Hepatocyte (in vitro differentiated cells): ENCODE measurements around the gene AGXT. TPM values are rescaled to one million over a fixed set of nuclear protein-coding genes. Genes with fewer than 3 reads are reported as not detected.

Experiments used
- DNase-seq: peaks from one replicate; pipeline ENCODE4 v3.0.0-alpha.2; 2016; ENCODE audit warnings: low spot score
- H2AFZ ChIP-seq: fragments of 200-600 bp; sonication (generic); 2 replicates; pipeline ENCODE4 v1.6.0; 2016; ENCODE audit warnings: antibody characterized with exemption, mild to moderate bottlenecking
- H3K27ac ChIP-seq: fragments of 200-600 bp; sonication (generic); 2 replicates; pipeline ENCODE4 v1.5.1; 2016; ENCODE audit warnings: mild to moderate bottlenecking
- H3K27me3 ChIP-seq: fragments of 200-600 bp; sonication (generic); 2 replicates; pipeline ENCODE4 v1.6.1; 2016
- H3K36me3 ChIP-seq: fragments of 200-600 bp; sonication (generic); replicated peaks from 2 replicates; pipeline ENCODE4 v1.5.1; 2016; ENCODE audit warnings: low read depth; ENCODE audit not compliant: insufficient read depth
- H3K4me1 ChIP-seq: fragments of 200-600 bp; sonication (generic); 2 replicates; pipeline ENCODE4 v1.5.1; 2016; ENCODE audit warnings: mild to moderate bottlenecking, moderate library complexity; ENCODE audit not compliant: insufficient read depth
- H3K4me2 ChIP-seq: fragments of 200-600 bp; sonication (generic); 2 replicates; pipeline ENCODE4 v1.6.0; 2016
- H3K4me3 ChIP-seq: fragments of 200-600 bp; sonication (generic); 2 replicates; pipeline ENCODE4 v1.5.1; 2016; ENCODE audit warnings: mild to moderate bottlenecking
- H3K79me2 ChIP-seq: fragments of 200-600 bp; sonication (generic); 2 replicates; pipeline ENCODE4 v1.6.0; 2017; ENCODE audit warnings: mild to moderate bottlenecking
- H3K9me2 ChIP-seq: fragments of 200-600 bp; sonication (generic); replicated peaks from 2 replicates; pipeline ENCODE4 v1.6.0; 2017; ENCODE audit warnings: mild to moderate bottlenecking; ENCODE audit not compliant: insufficient read depth
- H3K9me3 ChIP-seq: fragments of 200-600 bp; sonication (generic); 2 replicates; pipeline ENCODE4 v1.5.1; 2016; ENCODE audit warnings: low read depth, mild to moderate bottlenecking
- H4K20me1 ChIP-seq: fragments of 200-600 bp; sonication (generic); 2 replicates; pipeline ENCODE4 v1.6.0; 2016; ENCODE audit warnings: mild to moderate bottlenecking; ENCODE audit not compliant: insufficient read depth, poor library complexity, severe bottlenecking
- CTCF ChIP-seq: fragments of 200-600 bp; sonication (generic); IDR thresholded peaks from 2 replicates; pipeline ENCODE4 v1.5.1; 2016; ENCODE audit warnings: antibody characterized with exemption, mild to moderate bottlenecking; ENCODE audit not compliant: poor library complexity
- EZH2 ChIP-seq: fragments of 200-600 bp; sonication (generic); IDR thresholded peaks from 2 replicates; pipeline ENCODE4 v1.6.1; 2016; ENCODE audit warnings: antibody characterized with exemption, mild to moderate bottlenecking, borderline replicate concordance
- EZH2phosphoT487 ChIP-seq: fragments of 200-600 bp; sonication (generic); IDR thresholded peaks from one replicate; pipeline ENCODE4 v1.6.1; 2018; ENCODE audit warnings: antibody characterized with exemption, mild to moderate bottlenecking, low read depth, moderate library complexity; ENCODE audit not compliant: unreplicated experiment, severe bottlenecking
- WGBS: methylation state at CpG from one replicate; pipeline ENCODE4 v1.1.6; 2016; ENCODE audit warnings: low lambda C conversion rate; ENCODE audit errors: missing lambda C conversion rate; 5-methylcytosine and 5-hydroxymethylcytosine counted together
- polyA plus RNA-seq: library from polyadenylated mRNA; unstranded; fragments of >200 nt; fragmentation: Nextera tagmentation; extraction: Ambion mirVana; gene quantifications from 2 replicates; pipeline ENCODE4 v1.2.1, GENCODE V29; 2016
- total RNA-seq: library from RNA; depleted of rRNA; stranded (reverse); fragments of >200 nt; gene quantifications from 2 replicates; pipeline ENCODE4 v1.2.3, GENCODE V29; 2014

The AGXT gene
- total and polyA plus RNA-seq, 2 experiments from 2014 or later: 90.8 to 169 TPM

- Histone ChIP-seq H4K20me1 (no peaks in the 10 kb centered on the region), H3K36me3 (no peaks in the 10 kb centered on the region), H3K79me2 (no peaks in the 10 kb centered on the region), H3K4me1 (peaks cover 20% of the 10 kb centered on the region), H3K27ac (no peak overlapping the region), H3K9me2 (no peaks in the 10 kb centered on the region), H3K9me3 (no peaks in the 10 kb centered on the region), H3K4me3 (no peak overlapping the region), H3K27me3 (no peaks in the 10 kb centered on the region), H3K4me2 (no peak overlapping the region), H2AFZ (no peak overlapping the region)
- 92% methylated on average over 11 of the region's 17 CpGs for WGBS
- TF ChIP-seq EZH2 (no peak), CTCF (no peak), EZH2phosphoT487 (no peak)
- DNase-seq: no peak
Measured at GRCh38 chr2:240872317-240873097, 3.9 kb downstream of the AGXT start.

- Histone ChIP-seq H3K9me2 (no peaks in the 10 kb centered on the region), H3K4me2 (no peak overlapping the region), H3K4me3 (no peak overlapping the region), H3K79me2 (no peaks in the 10 kb centered on the region), H3K4me1 (peaks cover 20% of the 10 kb centered on the region), H3K9me3 (no peaks in the 10 kb centered on the region), H3K27ac (peak overlapping the region; percentile 75), H4K20me1 (no peaks in the 10 kb centered on the region), H3K36me3 (no peaks in the 10 kb centered on the region), H3K27me3 (no peaks in the 10 kb centered on the region), H2AFZ (no peak overlapping the region)
- no peak for TF ChIP-seq EZH2phosphoT487
- no peak for DNase-seq
- WGBS: 95% methylated on average over 21 of the region's 21 CpGs
Measured at GRCh38 chr2:240873098-240873788, 4.6 kb downstream of the AGXT start.

- H3K4me1 ChIP-seq: peaks cover 15% of the 10 kb centered on the region
- H3K79me2 ChIP-seq: no peaks in the 10 kb centered on the region
- H4K20me1 ChIP-seq: no peaks in the 10 kb centered on the region
- no peaks in the 10 kb centered on the region for H3K27me3 ChIP-seq
- no peaks in the 10 kb centered on the region for H3K9me2 ChIP-seq
- no peak overlapping the region for H3K4me3 ChIP-seq
- H3K4me2 ChIP-seq: peak overlapping the region; percentile 46
- no peak for TF ChIP-seq EZH2
- TF ChIP-seq EZH2phosphoT487: no peak
- no peak for TF ChIP-seq CTCF
- H3K36me3 ChIP-seq: no peaks in the 10 kb centered on the region
- peak overlapping the region; percentile 90 for H3K27ac ChIP-seq
- H3K9me3 ChIP-seq: no peaks in the 10 kb centered on the region
- DNase-seq: peak; percentile 92
- no peak overlapping the region for H2AFZ ChIP-seq
- WGBS: 77% methylated on average over 28 of the region's 33 CpGs
Measured at GRCh38 chr2:240873805-240874714, 5.4 kb downstream of the AGXT start.
